Body of pancreas (tissue), 4 donors: ENCODE data around the gene ARHGAP15.

Experiments used
- POLR2A ChIP-seq, 3 donors: fragments of 450-650 bp; IDR thresholded peaks; one replicate each; pipeline ENCODE4 v1.6.1; 2016; ENCODE audit warnings: antibody characterized with exemption in 3 of 3, mild to moderate bottlenecking in 2 of 3
- TF ChIP-seq, protein P1 (sequence below), 7 experiments: fragments of 450-650 bp in 4 of 7; fragments of 200-600 bp in 3 of 7; sonication (generic) in 3 of 7; IDR thresholded peaks; one replicate each; pipeline ENCODE4 v1.5.1; 2016 to 2019; ENCODE audit warnings: antibody characterized with exemption in 7 of 7

DNA sequence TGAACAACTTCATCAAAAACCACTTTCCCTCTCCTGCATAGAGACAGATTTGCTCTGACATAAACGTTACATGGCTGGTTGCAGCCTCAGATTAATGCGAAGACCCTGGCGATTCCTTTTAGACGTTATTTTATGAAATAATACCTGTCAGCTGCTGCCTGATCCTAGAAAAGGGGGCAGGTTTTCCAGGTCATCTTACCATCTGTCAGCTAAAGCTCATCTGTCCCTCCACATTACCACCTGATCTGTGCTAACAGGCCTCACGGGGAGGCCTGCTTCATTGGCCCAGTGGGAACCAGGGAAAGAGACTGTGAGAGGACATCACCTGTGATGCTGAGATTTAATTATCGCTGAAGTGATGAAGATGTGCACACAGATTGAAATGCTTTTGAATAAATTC lies 261.0 kb downstream of the ARHGAP15 start:
- TF ChIP-seq, protein P1, sequence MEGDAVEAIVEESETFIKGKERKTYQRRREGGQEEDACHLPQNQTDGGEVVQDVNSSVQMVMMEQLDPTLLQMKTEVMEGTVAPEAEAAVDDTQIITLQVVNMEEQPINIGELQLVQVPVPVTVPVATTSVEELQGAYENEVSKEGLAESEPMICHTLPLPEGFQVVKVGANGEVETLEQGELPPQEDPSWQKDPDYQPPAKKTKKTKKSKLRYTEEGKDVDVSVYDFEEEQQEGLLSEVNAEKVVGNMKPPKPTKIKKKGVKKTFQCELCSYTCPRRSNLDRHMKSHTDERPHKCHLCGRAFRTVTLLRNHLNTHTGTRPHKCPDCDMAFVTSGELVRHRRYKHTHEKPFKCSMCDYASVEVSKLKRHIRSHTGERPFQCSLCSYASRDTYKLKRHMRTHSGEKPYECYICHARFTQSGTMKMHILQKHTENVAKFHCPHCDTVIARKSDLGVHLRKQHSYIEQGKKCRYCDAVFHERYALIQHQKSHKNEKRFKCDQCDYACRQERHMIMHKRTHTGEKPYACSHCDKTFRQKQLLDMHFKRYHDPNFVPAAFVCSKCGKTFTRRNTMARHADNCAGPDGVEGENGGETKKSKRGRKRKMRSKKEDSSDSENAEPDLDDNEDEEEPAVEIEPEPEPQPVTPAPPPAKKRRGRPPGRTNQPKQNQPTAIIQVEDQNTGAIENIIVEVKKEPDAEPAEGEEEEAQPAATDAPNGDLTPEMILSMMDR (IDR thresholded peaks at IDR 0.05), result no peak
- TF ChIP-seq POLR2A (IDR thresholded peaks at IDR 0.05), result no peak
